HG03378 (cell line): ENCODE data around the gene AKT3.
"Not testable (repeated sequence)": the region's sequence is repeated elsewhere in the genome, so short reads cannot be mapped to it uniquely, and the experiment has no call there.

Experiments
- ATAC-seq: cut with Tn5 transposase; IDR thresholded peaks from one replicate; pipeline ENCODE4 v1.9.1; 2021; ENCODE audit warnings: mild to moderate bottlenecking, moderate library complexity; ENCODE audit not compliant: unreplicated experiment

Gene AKT3

GRCh38 chr1:243850202-243850451 is at the start of gene AKT3:
TSS of gene AKT3 (minus strand) at chr1:243850243. CDS start at chr1:243843170, 7,073 bp downstream.
- peak; percentile 45 for ATAC-seq

GRCh38 chr1:243898278-243898677 is 48.2 kb upstream of the AKT3 start:
- no peak for ATAC-seq

GRCh38 chr1:243896313-243896712 is 46.3 kb upstream of the AKT3 start:
- no peak for ATAC-seq

- no peak for ATAC-seq
Observed at GRCh38 chr1:243892456-243892855, 42.4 kb upstream of the AKT3 start.

- no peak for ATAC-seq
Observed at GRCh38 chr1:243890576-243890975, 40.5 kb upstream of the AKT3 start.

GRCh38 chr1:243885806-243886205 is 35.8 kb upstream of the AKT3 start:
- no peak for ATAC-seq

- ATAC-seq = no peak
Observed at GRCh38 chr1:243884603-243885002, 34.6 kb upstream of the AKT3 start.

GRCh38 chr1:243883551-243883950 is 33.5 kb upstream of the AKT3 start:
- no peak for ATAC-seq

- no peak for ATAC-seq
Observed at GRCh38 chr1:243882276-243882675, 32.2 kb upstream of the AKT3 start.

GRCh38 chr1:243877058-243877457 is 27.0 kb upstream of the AKT3 start:
- ATAC-seq = not testable (repeated sequence)

GRCh38 chr1:243855616-243856318 is 5.7 kb upstream of the AKT3 start:
- ATAC-seq = no peak

GRCh38 chr1:243851765-243852164 is 1.7 kb upstream of the AKT3 start:
- no peak for ATAC-seq

GRCh38 chr1:243851257-243851756 is 1.3 kb upstream of the AKT3 start:
- ATAC-seq = no peak

- ATAC-seq = peak; percentile 32
Observed at GRCh38 chr1:243850452-243851256, 611 bp upstream of the AKT3 start.

- peak; percentile 3 for ATAC-seq
Observed at GRCh38 chr1:243849421-243850201, 432 bp downstream of the AKT3 start.

GRCh38 chr1:243848858-243849420 is 1.1 kb downstream of the AKT3 start:
- ATAC-seq = peak; percentile 25

GRCh38 chr1:243848165-243848857 is 1.7 kb downstream of the AKT3 start:
- ATAC-seq = no peak

- no peak for ATAC-seq
Observed at GRCh38 chr1:243846761-243847160, 3.3 kb downstream of the AKT3 start.

GRCh38 chr1:243845888-243846287 is 4.2 kb downstream of the AKT3 start:
- no peak for ATAC-seq

- ATAC-seq = no peak
Observed at GRCh38 chr1:243844186-243844585, 5.9 kb downstream of the AKT3 start.
